Stimulated activated CD4-positive, alpha-beta T cell treated with anti-CD3 and anti-CD28 coated beads, Interleukin-12 subunit alpha, Interleukin-12 subunit beta, amount 100 ng/mL, for 24 hours (primary cell): ENCODE results near the gene FIS1.
"Not testable (repeated sequence)": the region's sequence is repeated elsewhere in the genome, so short reads cannot be mapped to it uniquely, and the experiment has no call there.

Experiments
- DNase-seq, 2 experiments: peaks; one replicate each; pipeline ENCODE4 v3.0.0-alpha.2; 2020; ENCODE audit warnings: low read depth in 2 of 2

The FIS1 gene

DNA sequence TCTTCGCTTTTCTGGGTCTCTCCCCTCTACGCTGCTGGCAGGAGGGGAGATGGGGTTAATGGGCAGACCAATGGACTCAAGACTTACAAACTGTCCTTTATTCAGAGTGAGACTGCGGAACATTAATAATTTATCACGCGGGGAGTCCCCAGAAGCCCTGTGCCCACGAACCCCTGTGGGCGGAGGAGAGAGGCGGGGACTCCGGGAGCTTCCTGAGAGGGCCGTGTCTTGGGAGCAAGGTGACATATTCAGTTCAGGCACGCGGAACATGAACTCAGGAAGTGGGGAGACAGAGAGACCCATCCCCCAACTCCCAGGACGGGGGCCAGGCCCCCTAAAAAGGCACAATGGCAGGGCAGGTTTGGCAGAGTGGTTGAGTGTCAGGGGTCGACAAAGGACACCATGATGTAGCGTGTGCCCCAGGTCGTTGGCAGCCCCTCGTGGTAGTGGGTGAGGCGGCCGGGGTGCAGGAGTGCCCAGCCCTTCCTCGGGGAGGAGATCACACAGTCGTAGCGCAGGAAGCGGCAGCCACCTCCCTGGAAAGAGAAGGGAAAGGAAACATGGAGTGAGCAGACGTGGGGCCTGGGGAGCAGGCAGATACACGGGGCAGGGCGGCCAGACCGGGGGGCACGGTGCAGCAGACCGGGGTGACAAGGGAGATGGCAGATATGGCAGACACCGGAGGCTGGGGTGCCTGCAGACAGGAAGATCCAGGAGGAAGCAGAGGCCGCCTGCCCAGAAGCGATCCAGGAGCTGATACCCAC lies 38.8 kb downstream of the FIS1 start:
- DNase-seq, result no peak

DNA sequence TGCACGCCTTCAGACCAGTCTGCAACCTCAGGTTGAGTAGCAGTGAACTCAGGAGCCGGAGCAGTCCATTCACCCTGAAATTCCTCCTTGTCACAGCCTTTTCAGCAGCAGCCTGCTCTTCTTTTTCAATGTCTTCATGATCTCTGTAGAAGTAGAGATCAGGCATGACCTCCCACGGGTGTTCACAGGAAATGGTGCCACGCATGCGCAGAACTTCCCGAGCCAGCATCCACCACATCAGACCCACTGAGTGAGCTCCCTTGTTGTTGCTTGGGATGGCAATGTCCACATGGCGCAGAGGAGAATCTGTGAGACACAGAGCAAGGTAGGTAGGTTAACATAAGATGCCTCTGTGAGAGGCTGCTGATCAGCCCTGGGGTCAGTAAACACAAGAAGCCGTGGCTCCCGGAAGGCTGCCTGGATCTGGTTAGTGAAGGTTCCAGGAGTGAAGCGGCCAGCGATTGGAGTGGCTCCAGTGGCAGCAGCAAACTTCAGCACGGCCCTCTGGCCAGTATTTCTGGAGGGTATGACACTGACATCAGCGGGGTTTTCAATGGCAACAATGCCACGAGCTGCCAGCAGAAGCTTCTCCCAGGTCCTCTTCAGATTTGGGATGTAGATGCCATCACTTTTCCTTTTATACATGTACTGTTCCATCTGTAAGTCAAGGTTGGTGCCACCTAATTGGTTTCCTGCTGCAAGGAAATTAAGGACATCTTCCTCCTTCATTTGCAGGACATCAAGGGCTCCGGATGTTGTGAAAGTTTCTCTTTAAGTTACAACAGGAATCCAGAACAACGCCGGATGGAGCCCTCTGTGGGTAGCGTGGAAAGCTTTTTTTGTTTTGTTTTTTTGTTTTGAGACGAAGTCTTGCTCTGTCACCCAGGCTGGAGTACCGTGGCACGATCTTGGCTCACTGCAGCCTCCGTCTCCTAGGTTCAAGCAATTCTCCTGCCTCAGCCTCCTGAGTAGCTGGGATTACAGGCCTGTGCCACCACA lies 40.8 kb downstream of the FIS1 start:
- not testable (repeated sequence) for DNase-seq

DNA sequence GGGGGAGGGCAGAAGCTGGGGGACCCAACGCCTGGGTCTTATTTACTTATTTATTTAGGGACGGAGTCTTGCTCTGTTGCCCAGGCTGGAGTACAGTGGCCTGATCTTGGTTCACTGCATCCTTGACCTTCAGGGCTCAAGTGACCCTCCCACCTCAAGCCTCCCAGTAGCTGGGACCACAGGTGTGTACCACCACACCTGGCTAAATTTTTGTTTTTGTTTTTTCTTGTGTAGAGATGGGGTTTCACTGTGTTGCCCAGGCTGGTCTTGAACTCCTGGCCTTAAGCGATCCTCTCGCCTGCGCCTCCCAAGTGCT lies 42.3 kb downstream of the FIS1 start:
- DNase-seq, result no peak

DNA sequence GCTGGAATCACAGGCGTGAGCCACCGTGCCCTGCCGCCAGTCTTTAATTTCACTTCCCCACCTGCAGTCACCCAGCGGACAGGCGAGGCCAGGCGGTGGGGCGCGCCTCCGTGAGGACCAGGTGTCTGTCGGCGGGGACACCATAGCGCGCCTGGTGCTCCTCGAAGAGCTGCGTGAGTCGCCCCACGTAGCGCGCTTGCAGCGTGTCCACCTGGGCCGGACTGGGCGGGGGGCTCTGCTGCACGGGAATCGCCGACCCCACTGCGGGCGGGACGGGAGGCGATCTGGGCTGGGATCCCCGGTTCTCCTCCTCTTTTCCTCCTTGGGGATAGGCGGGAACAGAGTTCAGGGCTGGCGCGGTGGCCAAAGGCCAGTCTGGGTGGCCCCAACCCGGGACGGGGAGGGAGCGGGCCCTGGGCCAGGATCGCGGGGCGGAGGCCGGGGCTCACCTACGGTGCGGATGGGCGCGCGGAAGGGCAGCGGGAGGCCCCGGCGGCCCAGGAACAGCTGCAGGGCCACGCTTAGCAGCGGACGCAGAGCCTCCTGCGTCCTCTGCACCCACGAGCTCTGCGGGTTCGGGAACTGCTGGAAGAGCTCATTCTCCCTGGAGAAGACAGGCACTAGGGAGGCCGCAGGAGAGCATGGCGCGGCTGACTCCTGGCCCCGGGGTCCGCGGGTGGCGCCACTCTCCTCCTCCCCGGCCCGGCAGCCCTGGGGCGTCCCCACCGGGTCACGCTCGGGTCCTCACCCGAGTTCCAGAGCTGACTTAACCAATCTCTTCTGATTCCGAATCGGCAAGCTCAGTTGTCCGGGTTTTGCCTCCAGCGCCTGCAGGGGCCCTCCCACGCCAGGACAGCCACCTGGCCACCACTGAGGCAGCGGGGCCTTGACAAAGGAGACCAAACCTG lies 42.9 kb downstream of the FIS1 start:
- DNase-seq, result no peak

DNA sequence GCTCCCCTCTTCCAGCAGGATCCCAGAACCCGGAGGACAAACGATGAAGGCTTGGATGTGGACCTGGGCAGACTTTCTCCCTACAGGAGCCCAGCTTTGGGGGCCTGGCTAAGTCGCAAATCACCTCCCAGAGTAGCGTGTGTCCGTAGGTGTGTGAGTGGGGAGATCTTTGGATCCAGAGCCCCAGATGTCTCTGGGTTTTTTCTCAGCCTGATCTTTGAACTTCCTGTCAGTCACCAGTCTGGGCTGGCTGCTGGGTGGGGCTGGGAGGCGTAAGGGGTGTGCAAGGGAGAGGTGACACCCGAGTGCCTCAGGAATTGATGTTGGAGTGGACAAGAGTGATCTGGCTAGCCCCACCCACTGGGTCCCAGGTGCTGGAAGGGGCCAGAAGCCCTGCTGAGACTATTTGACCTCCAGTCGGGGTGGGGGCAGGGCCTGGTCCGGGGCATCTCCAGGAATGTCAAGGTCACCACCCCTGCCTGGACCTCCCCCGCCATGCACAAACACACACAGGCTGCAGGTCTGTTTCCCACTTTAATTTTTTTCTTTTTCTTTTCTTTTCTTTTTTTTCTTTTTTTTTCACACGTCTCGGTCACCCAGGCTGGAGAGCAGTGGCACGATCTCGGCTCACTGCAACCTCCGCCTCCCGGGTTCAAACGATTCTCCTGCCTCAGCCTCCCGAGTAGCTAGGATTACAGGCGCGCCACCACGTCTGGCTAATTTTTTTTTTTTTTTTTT lies 43.9 kb downstream of the FIS1 start, which contains the start of gene MOGAT3:
TSS of gene MOGAT3 (minus strand) at position 175 of the 738 bp plus-strand sequence. CDS start 182 bp downstream, outside the sequence.
- DNase-seq, result no peak

DNA sequence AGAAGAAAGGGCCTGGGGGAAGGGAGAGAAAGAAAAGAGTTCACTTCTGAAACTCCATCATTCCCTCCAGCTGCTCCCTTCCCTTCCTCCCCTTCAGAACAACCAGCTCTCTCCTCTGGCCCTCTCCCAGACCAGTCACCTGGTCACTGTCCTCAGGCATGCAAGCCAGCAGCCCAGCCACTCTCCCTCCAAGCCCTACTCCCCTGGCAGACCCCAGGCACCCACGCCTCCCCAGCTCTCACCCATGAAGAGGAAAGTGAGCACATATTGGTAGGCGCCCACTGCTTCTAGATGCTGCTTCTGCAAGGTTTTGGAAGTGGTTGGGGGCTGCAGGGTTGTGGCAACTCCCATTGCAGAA lies 44.4 kb downstream of the FIS1 start:
- DNase-seq, result no peak

DNA sequence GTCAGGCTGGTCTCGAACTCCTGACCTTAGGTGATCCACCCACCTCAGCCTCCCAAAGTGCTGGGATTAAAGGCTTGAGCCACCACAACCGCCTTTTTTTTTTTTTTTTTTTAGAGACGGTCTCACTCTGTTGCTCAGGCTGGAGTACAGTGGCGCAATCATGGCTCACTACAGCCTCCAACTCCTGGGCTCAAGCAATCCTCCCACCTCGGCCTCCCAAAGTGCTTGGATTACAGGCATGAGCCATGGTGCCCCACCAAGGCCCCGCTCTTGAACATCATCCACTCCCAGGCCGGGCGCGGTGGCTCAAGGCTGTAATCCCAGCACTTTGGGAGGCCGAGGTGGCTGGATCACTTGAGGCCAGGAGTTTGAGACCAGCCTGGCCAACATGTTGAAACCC lies 45.4 kb downstream of the FIS1 start:
- DNase-seq, result not testable (repeated sequence)

DNA sequence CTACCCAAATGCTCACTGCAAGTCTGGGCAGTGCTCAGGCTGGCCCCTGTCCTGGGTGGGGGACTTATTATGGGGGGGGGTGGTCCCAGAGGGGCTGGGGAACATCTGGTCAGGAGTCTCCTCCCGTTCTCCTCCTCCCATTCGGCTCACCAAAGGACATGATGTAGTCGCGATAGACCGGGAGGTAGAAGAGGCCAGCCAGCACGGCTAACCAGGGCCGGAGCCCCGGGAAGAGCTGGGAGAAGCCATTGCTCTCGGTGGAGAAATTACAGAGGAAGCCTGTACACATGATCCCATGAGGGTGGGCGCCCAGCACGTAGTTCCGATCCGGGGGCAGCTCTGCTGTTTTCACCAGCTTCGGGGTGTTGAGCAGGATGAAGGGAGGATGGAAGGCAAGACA lies 46.4 kb downstream of the FIS1 start:
- no peak for DNase-seq

DNA sequence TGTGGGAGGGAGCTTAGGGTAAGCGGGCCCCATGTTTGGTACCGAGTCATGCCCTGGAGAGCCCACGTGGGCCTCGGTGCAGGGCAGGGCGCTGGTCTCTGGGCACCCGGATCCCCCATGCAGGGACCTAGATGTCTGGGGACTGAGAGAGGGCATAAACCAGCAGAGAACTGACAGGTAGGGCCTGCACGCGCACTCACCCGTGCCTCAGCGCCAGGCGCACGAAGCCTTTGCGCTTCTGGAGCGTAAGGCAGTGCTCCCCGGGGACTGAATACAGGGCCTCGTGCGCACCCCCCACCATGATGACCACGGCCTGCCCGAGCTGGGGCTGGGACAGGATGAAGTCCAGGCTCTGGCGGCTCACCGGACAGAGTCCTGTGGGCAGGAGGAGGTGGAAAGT lies 46.9 kb downstream of the FIS1 start:
- DNase-seq, result no peak

DNA sequence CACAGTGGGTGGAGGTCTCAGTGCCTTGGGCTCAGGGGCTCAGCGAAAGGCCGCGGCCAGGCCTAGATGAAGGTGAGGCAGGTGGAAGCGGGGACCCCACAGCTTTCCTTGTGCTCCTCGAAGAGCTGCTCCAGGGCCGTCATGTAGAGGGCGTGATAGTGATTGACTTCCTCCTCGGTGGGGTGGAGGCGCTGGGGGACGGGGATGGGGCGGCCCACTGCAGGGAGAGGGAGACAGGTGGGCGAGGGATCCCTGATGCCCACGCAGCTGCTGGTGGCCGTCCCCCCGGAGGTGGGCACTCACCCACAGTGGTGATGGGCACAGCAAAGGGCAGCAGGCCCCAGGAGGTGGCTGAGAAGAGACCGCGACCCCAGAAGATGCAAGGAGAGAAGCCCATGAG lies 49.0 kb downstream of the FIS1 start:
- DNase-seq, result no peak
